A673 (cell line): Measurements from ENCODE around the gene PRKG1. TPM values are rescaled to one million over a fixed set of nuclear protein-coding genes. Genes with fewer than 3 reads are reported as not detected.

Experiments used
- BruUV-seq: library from RNA; stranded (reverse); fragments of 400-500 nt; replicated peaks from 2 replicates; lab custom pipeline; 2021; lab: Mats Ljungman, UMichigan
- CTCF ChIA-PET: fragments of 300-600 bp; sonication (Branson Sonifier 250); formaldehyde crosslinking; loops from one replicate; lab custom pipeline; 2022; ENCODE audit warnings: antibody characterized with exemption; lab: Charles Lee
- POLR2A ChIA-PET: fragments of 300-600 bp; sonication (Branson Sonifier 250); formaldehyde crosslinking; loops from one replicate; lab custom pipeline; 2022; ENCODE audit warnings: antibody characterized with exemption; ENCODE audit not compliant: low non-redundant PET; lab: Charles Lee
- DNase-seq: peaks from one replicate; pipeline ENCODE4 v3.0.0-alpha.2; 2015; ENCODE audit warnings: low spot score
- H3K27ac ChIP-seq: fragments of 200-600 bp; sonication (generic); 2 replicates; pipeline ENCODE4 v1.5.1; 2016; ENCODE audit warnings: mixed run types, low read depth, mild to moderate bottlenecking, mixed read lengths, antibody characterized with exemption, low read length; ENCODE audit not compliant: poor library complexity, severe bottlenecking
- H3K27me3 ChIP-seq: fragments of 200-600 bp; sonication (generic); replicated peaks from 2 replicates; pipeline ENCODE4 v1.6.1; 2017; ENCODE audit warnings: mixed run types, low read depth, mild to moderate bottlenecking, mixed read lengths, antibody characterized with exemption, low read length; ENCODE audit not compliant: insufficient read depth, poor library complexity
- H3K36me3 ChIP-seq: fragments of 200-600 bp; sonication (generic); 2 replicates; pipeline ENCODE4 v1.6.1; 2016; ENCODE audit warnings: mixed run types, mild to moderate bottlenecking, mixed read lengths, antibody characterized with exemption, low read length; ENCODE audit not compliant: insufficient read depth, poor library complexity, severe bottlenecking
- H3K4me1 ChIP-seq: fragments of 200-600 bp; sonication (generic); 2 replicates; pipeline ENCODE4 v1.6.1; 2017; ENCODE audit warnings: mixed run types, mild to moderate bottlenecking, mixed read lengths, antibody characterized with exemption, low read length; ENCODE audit not compliant: insufficient read depth, poor library complexity, severe bottlenecking
- H3K4me3 ChIP-seq: fragments of 200-600 bp; sonication (generic); 2 replicates; pipeline ENCODE4 v1.5.1; 2016; ENCODE audit warnings: low read depth, mixed run types, mild to moderate bottlenecking, mixed read lengths, low read length; ENCODE audit not compliant: poor library complexity, severe bottlenecking
- H3K9me3 ChIP-seq: fragments of 200-600 bp; sonication (generic); 2 replicates; pipeline ENCODE4 v1.6.1; 2016; ENCODE audit warnings: mixed run types, low read depth, mild to moderate bottlenecking, mixed read lengths, antibody characterized with exemption, low read length; ENCODE audit not compliant: poor library complexity, severe bottlenecking
- CTCF ChIP-seq: fragments of 300-800, 200-600 bp; sonication (generic); conservative IDR thresholded peaks from 2 replicates; pipeline ENCODE4 v1.5.1; 2017; ENCODE audit warnings: low read depth, mild to moderate bottlenecking, antibody characterized with exemption, low read length, moderate library complexity, mixed read lengths
- EZH2 ChIP-seq: fragments of 200-600 bp; sonication (generic); IDR thresholded peaks from 2 replicates; pipeline ENCODE4 v1.6.1; 2017; ENCODE audit warnings: borderline replicate concordance, low read depth, mild to moderate bottlenecking, mixed read lengths, antibody characterized with exemption, low read length; ENCODE audit not compliant: poor library complexity, severe bottlenecking
- intact Hi-C: fragments of 100-400 bp; cut with micrococcal nuclease; formaldehyde crosslinking; loops from one replicate; pipeline ENCODE4 v1.10.0; 2022; ENCODE audit not compliant: unreplicated experiment
- total RNA-seq: library from RNA; stranded (reverse); gene quantifications from 2 replicates; pipeline ENCODE4 v1.2.3, GENCODE V29; 2021

PRKG1 gene
- total RNA-seq, 1 experiment from 2014 or later: 0.58 TPM

GRCh38 chr10:51980752-51981151 is 906.5 kb downstream of the PRKG1 start:
- no peaks in the 10 kb centered on the region for H3K9me3 ChIP-seq
- H3K4me3 ChIP-seq: no peak overlapping the region
- no peaks in the 10 kb centered on the region for H3K4me1 ChIP-seq
- intact Hi-C loops: no loop called here
- no peak overlapping the region for H3K27ac ChIP-seq
- ChIA-PET POLR2A (no interaction called here), CTCF (no interaction called here)
- no peaks in the 10 kb centered on the region for H3K27me3 ChIP-seq
- no peaks in the 10 kb centered on the region for H3K36me3 ChIP-seq
- no TSS peak for BruUV-seq
- TF ChIP-seq CTCF (no peak), EZH2 (no peak)
- DNase-seq: no peak

- Histone ChIP-seq H3K9me3 (no peaks in the 10 kb centered on the region), H3K27ac (no peak overlapping the region), H3K36me3 (no peaks in the 10 kb centered on the region), H3K4me1 (no peaks in the 10 kb centered on the region), H3K4me3 (no peak overlapping the region), H3K27me3 (no peaks in the 10 kb centered on the region)
- CTCF ChIA-PET: no interaction called here
- TF ChIP-seq CTCF (no peak), EZH2 (no peak)
- DNase-seq: no peak
- intact Hi-C loops: no loop called here
- POLR2A ChIA-PET: no interaction called here
- no TSS peak for BruUV-seq
Measured at GRCh38 chr10:51981731-51982130, 907.4 kb downstream of the PRKG1 start.

GRCh38 chr10:51983481-51983880 is 909.2 kb downstream of the PRKG1 start:
- intact Hi-C loops: no loop called here
- Histone ChIP-seq H3K4me1 (no peaks in the 10 kb centered on the region), H3K27me3 (no peaks in the 10 kb centered on the region), H3K4me3 (no peak overlapping the region), H3K27ac (no peak overlapping the region), H3K9me3 (no peaks in the 10 kb centered on the region), H3K36me3 (no peaks in the 10 kb centered on the region)
- POLR2A ChIA-PET: no interaction called here
- CTCF ChIA-PET: no interaction called here
- TF ChIP-seq CTCF: no peak
- no peak for TF ChIP-seq EZH2
- no peak for DNase-seq
- no TSS peak for BruUV-seq
